NCI-H128 (cell line): Measurements from ENCODE around the gene SOX30.
A peak's percentile ranks its signal among the peaks of the same experiment; 100 is the strongest.

Experiments
- DNase-seq: peaks from one replicate; lab custom pipeline; 2025; ENCODE audit not compliant: unreplicated experiment; lab: John Stamatoyannopoulos, UW

SOX30 gene

DNA sequence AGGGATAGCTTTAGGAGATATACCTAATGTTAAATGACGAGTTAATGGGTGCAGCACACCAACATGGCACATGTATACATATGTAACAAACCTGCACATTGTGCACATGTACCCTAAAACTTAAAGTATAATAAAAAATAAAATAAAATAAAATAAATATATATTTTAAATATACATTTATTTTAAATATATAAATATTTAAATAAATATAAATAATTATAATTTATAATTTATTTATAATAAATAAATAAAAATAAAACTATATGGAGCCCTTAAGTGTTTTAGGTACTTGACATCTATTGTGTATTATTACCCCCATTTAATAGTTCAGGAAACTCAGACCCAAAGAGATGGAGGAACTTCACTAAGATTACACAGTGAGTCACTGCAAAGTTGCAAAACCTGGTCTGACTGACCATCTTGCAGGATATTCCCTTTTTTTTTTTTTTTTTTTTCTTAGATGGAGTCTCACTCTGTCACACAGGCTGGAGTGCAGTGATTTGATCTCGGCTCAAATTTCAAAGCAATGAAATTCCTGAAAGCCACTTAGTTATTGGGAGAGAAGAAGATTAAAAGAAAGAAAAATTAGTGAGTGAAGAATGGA, 13.3 kb upstream of the SOX30 start:
- no peak for DNase-seq

GRCh38 chr5:157659868-157660660, 7.8 kb upstream of the SOX30 start:
- no peak for DNase-seq

DNA sequence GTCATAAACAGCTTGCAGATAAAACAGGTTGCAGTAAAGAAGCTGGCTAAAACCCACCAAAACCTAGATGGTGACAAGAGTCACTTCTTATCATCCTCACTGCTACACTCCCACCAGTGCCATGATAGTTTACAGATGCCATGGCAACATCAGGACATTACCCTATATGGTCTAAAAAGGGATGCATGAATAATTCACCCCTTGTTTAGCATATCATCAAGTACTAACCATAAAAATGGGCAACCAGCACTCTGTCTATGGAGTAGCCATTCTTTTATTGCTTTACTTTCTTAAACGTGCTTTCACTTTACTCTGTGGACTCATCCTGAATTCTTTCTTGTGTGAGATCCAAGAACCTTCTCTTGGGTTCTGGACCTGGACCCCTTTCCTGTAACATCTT, 6.7 kb upstream of the SOX30 start:
- DNase-seq: no peak

GRCh38 chr5:157657516-157657915, 5.3 kb upstream of the SOX30 start:
- no peak for DNase-seq

DNA sequence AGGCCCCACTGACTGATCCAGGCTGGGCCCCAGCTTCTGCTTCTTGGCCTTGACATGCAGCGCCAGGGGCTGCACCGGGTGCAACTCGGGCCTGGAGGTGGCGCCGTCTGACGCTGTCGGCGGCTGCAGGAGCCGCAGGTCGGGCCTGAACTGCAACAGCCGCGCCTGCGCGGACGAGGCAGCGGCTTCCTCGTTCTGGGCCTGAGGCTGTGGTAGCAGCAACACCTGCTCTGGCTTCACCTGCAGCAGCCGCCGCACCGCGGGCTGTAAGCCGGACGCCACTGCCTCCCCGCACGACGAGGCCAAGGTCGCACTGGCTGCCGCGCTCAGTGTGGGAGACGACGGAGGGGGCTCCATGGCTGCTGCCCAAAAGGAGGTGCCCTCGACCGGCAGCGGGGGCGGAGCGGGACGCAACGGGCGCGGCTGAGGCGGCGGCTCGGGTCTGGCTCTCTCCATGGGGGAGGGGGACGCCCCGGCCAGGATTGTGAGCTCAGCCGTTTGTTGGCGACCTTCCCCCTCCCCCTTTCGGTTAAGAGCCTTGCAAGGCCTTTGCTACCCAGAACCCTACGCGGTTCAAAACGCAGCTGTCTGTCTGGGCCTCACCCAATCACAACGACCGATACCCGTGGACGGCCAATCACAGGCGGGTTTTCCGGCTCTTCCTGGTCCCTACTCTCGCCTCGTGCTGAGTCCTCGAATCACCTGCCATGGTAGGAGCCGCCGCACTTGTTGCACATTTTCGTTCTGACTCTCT, 438 bp downstream of the SOX30 start:
- DNase-seq: no peak

- no peak for DNase-seq
Measured at GRCh38 chr5:157650991-157651611, 1.1 kb downstream of the SOX30 start.

DNA sequence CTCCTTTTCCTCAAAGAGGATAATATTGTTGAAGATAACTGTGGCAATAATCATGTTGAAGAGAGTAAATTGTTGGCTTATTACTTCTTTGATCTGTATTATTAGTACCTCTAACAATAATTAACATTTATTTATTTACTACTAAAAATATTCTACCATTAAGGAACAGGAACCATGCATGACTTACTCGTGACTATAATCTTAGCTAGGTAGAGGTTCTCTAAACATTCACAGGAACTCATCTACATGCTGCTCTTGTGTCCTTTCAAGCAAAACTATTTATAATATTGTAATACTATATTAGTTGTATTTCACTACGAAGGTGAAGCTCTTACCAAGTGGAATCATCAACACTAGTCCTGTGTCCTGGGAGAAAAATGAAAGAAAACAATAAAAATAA, 3.1 kb downstream of the SOX30 start:
- no peak for DNase-seq

DNA sequence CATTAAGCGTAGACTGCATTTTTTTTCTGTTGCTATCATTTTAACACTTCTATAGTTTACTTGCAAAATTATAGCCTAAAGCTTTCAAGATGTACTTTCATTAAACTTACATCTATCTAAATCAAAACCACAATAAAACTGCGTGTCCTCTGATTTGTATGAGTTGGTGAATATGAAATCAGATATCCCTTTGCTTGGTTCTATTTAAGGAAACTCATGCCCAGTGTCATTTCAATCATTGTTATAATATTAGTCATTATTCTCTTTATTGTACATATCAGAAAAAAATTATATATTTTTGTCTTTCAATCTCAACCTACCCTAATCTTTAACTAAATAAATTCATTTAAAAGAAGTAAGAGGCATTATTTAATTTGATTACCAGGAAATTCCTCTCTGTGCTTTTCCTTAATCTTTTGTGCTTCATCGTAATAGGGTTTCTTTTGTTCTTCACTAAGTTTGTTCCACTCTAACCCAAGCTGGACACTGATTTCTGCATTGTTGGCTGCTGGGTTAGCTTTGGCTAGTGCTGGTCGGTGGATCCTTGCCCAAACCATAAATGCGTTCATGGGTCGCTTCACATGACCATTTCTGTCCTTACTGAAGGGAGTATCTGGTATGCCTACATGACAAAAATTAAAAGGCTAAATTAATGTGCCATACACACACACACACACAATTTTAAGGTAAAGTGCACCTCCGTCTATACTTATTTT, 3.8 kb downstream of the SOX30 start:
- DNase-seq: no peak

DNA sequence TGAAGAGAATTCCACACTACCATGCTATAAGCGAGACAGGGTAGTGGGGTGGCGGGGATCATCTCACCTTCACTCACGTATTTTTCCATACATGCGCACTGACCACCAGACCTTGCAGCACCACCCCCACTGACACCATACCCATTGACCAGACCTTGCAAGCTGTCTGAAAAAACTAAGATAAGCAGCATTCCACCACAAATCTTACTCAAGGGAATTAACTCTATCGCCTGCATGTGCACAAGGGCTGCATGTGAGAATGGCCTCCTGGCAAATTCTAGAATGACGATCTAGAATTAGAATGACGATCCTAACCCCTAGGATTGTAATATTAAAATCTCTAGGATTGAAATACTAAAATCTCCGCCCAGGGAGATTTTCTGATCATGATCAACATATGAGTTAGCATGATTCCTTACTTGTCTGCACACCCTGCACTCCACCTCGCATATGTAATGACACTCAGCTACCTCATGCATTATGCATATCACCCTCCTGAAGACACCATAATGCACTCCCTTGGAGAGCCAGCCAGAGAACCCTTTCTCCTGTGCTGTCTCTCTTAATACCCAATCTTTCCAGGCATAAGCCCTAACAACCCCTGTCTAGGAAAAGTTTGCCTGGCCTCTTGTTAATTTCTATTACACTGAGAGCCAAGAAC, 11.7 kb downstream of the SOX30 start:
- no peak for DNase-seq

DNA sequence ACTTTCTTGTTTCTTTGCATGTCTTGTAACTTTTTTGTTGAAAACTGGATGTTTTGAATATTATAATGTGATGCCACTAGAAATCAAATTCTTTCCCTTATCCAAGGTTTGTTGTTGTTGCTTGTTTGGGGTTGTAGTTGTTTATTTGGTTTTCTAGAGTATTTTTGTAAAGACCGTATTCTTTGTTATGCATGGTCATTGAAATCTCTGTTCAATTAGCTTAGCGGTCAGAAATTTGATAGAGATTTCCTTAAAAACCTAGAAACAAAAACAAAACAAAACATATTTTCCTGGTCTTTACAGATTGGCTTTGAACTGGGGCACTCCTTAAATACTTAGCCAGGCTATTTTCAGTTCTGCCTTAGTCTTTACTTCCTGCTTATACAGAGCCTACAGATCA, 21.9 kb downstream of the SOX30 start:
- DNase-seq: no peak

- DNase-seq: no peak
Measured at GRCh38 chr5:157626831-157627230, 25.4 kb downstream of the SOX30 start.

GRCh38 chr5:157624144-157624543, 28.1 kb downstream of the SOX30 start:
- no peak for DNase-seq

GRCh38 chr5:157620776-157621175, 31.5 kb downstream of the SOX30 start:
- no peak for DNase-seq

DNA sequence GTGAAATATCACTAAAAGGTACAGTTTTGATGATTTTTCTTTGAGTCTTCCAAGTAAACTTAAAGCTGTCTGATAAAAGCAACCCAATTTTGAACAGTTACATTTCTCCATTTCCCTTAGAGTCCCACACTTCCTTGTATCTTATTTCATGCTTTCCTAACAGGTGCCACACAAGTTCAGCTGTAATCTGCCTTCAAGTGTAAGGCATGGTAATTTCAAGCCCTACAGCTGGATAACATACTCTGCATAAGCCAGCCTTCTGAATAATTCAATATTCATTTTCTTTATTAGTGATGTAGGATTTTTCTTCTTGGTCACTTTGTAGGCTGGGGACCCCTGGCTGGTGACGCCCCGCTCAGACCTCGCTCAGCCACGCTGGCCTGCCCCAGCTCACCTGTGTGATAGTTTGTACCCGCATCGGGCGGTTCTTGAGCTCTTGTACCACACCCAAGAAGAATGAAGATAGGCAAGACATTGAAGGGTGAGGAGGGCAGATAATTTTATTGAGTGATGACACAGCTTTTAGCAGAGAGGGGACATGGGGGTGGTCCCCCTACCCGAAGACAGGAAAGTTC, 34.0 kb downstream of the SOX30 start:
- DNase-seq: no peak

DNA sequence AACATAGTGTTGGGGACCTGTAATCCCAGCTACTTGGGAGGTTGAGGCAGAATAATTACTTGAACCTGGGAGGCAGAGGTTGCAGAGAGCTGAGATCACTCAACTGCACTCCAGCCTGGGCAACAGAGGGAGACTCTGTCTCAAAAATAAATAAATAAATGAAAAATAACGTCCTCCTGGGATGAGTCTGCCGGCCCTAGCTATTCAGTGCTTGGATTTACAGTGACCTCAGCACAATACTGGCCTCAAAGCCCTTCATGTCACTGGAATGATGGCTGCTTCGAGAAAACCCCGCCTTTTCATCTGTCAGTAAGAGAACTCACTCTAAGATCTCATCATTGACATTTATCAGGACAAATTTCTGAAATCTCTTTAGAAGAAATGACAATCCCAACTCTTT, 35.5 kb downstream of the SOX30 start:
- no peak for DNase-seq

GRCh38 chr5:157613385-157614245, 38.6 kb downstream of the SOX30 start:
- DNase-seq: no peak

GRCh38 chr5:157612581-157612980, 39.7 kb downstream of the SOX30 start:
- DNase-seq: no peak

DNA sequence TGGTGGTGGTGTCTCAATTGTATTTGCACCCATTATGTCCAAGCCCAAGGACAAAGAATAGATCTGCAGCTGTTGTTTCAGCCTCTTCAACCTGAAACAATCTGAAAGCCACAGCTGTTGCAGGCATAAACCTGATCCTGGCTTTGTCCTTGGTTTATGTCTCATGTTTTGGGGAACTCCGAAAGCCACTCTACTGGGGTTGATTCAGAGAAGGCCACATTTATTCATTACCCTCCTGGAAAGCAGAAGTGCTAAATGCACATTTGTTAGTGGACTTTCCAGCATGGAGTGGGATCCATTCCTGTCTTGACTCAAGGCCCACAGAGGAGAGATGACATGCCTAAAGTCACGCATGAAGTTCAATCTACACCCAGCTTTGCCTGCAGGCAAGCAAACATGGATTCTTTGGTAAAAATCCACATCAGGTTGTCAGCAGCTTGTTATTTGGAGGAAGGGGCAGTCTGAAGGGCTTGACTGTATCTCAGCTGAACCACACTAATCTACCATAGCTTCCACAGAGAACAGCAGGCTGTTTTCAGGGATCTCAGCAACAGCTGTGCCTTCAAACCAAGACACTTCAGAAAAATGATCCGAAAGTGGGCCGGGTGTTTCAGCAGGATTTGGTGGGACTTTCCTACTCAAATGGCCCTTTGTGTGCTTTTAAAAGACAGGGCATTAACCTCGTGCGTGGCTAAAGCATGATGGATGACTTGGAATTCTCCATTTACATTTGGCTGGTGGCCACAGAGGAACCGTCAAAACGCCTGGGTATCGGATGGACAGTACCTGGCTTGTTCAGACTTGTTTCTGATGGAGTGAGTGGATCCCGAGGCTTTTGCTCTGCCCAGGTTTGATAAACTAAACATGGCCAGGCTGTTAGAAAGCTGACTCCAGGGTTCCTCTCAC, 40.4 kb downstream of the SOX30 start:
- DNase-seq: peak; percentile 23
